Activated gamma-delta T cell treated with Interleukin-2 at 50 U/mL for 16 hours (primary cell): ENCODE data around the gene GALNT7.
A peak's percentile ranks its signal among the peaks of the same experiment; 100 is the strongest.
"Not testable (repeated sequence)": the region's sequence is repeated elsewhere in the genome, so short reads cannot be mapped to it uniquely, and the experiment has no call there.

ENCODE experiments used
- DNase-seq: peaks from one replicate; pipeline ENCODE4 v3.0.0-alpha.2; 2020

Gene GALNT7, protein sequence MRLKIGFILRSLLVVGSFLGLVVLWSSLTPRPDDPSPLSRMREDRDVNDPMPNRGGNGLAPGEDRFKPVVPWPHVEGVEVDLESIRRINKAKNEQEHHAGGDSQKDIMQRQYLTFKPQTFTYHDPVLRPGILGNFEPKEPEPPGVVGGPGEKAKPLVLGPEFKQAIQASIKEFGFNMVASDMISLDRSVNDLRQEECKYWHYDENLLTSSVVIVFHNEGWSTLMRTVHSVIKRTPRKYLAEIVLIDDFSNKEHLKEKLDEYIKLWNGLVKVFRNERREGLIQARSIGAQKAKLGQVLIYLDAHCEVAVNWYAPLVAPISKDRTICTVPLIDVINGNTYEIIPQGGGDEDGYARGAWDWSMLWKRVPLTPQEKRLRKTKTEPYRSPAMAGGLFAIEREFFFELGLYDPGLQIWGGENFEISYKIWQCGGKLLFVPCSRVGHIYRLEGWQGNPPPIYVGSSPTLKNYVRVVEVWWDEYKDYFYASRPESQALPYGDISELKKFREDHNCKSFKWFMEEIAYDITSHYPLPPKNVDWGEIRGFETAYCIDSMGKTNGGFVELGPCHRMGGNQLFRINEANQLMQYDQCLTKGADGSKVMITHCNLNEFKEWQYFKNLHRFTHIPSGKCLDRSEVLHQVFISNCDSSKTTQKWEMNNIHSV

DNA sequence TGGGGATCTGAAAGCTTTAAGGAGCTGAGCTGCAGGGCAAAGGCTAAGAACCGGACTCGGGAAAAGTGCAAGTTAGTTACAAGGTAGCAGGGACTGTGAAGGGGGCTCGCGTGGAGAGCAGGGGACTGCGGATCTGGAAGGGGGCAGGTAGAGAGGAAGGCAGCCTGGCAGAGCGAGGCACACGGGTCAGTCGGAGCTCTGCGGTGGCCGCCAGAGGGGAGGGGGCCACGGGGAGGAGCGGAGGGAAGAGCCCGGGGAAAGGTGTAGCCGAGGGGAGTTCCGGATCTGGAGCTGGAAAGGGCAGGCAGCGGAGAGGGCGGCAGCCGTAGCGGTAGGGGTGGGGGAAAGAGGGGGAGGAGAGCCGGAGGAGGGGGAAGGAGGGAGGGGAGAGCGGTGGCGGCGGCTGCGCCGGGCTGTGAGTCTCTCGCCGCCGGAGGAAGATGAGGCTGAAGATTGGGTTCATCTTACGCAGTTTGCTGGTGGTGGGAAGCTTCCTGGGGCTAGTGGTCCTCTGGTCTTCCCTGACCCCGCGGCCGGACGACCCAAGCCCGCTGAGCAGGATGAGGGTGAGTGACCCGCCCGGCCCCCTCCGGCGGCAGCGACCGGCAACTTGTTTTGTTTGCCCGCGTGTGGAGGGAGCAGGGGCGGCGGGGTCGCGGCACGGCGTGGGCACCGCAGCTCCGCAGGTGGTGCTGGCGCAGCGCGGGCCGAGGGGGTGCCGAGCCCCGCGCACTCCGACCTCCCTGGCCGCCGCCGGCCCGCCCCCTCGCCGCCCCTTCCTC, at the start of gene GALNT7:
Gene GALNT7 (plus strand): TSS at position 416 of the 782 bp plus-strand sequence. CDS start 25 bp downstream, at position 441.
- DNase-seq, result peak; percentile 57

GRCh38 chr4:173118819-173119218, 49.8 kb upstream of the GALNT7 start:
- not testable (repeated sequence) for DNase-seq

DNA sequence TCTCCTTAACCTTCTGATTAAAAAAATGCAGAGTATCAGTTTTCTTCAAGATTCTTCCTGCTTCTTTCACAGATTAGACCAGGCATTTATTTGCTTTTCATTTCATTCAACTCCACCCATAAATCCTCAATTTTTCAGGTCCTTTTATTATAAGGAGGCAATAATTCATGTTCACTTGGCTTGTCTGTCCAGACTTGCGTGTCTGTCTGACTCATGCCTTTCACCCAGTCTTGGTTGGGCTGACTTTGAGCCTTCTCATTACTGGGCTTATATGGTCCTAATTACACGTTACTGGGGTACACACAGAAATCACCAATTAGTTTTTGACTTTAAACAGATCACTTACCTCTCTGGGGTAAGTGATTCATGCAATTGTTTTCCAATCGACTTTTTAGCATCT, 48.8 kb upstream of the GALNT7 start:
- DNase-seq, result no peak

DNA sequence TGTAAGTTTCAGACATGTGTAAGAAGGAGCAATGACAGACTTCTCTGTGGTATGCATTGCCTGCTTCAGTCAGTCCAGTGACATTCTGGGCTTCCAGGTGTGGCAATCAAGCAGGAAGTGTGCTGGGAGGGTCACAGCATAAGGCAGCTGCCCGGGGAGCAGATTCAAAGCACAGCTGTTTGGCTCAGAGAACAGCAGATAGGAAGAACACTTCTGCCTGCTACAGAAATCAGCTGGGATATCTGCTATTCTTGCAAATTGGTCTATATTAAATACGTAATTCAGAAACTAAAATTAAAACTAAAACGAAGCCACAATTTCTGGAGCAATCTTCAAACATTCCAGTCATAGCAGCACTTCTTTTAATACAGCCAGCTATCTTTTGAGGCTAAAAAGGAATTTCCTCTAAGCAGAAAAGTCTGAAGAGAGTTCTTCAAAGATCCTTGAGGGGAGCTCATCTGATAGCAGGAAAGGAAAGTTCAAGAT, 47.5 kb upstream of the GALNT7 start:
- DNase-seq, result no peak

DNA sequence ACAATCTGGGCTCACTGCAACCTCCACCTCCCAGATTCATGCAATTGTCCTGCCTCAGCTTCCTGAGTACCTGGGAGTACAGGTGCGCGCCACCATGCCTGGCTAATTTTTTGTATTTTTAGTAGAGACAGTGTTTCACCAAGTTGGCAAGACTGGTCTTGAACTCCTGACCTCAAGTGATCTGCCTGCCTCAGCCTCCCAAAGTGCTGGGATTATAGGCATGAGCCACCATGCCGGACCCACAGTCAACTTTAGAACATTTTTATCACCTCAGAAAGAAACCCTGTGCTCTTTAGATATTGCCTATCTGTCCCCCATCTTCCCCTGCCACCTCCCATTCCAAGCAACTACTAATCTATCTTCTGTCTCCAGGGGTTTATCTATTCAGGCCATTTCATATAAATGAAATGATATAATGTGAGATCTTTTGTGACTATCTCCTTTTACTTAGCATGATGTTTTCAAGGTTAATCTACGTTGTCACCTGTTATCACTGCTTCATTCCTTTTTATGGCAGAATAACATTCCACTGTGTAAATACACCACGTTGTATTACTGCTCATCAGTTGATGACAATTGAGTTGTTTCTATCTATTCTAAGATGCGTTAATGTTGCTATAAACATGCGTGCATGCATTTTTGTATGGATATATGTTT, 44.3 kb upstream of the GALNT7 start:
- DNase-seq, result no peak

DNA sequence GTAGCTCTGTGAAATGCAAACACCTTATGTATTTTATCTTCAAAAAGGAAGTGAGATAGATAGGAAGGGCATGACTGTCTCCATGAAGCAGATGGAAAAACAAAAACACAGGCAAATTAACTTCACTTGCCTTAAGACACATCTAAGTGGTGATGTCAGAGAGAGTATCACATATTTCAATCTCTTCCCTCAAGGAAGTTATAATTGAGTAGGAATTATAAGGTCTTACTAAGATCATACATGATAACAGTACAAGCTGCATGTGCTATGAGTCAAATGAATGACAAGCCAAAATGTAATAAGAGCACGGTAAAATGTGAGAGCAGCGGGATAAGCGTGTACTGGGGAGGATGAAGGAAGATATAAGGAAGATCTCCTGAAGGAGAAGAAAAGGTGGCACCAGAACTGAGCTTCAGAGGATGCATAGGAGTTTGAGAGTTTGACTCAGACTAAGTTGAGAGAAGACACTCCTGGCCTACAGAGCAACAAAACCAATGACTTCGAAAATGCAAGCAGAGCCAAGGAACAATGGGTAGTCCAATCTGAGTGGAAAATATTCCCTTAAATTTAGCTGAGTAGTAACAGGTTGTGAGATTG, 43.3 kb upstream of the GALNT7 start:
- no peak for DNase-seq

GRCh38 chr4:173128199-173128890, 40.3 kb upstream of the GALNT7 start:
- DNase-seq, result no peak

DNA sequence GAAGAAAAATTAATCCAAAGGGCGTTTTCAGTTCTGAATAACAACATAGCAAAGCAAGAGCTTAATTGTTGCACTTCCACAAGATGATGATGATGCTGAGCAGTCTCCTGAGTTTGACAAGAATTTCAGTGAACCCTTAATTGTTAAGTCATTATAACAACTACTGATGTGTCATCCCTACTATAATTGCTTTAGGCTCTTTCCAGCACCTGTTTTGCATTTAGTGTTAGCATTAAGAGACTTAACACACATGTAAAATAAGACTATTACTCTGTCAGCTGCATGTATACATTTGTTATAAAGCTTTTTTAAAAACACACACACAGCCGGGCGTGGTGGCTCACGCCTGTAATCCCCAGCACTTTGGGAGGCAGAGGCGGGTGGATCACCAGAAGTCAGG, 37.9 kb upstream of the GALNT7 start:
- no peak for DNase-seq

DNA sequence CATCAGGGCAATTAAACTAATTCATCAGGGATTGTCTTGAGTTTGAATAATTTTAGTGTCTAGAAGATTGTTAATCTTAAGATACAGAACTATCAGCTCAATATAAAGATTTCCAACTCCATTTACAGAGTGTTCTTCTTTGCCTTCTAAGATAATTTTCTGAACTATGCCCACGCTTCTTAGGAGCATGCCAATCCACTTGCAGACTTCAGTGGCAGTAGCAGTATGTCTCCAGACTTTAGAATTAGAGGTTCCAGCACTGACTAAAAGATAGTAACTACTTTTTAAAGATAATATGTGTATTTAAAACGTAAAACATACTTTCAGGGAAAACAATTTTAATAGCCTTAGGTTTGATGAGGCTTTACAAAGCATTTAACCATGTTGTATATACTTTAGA, 34.2 kb upstream of the GALNT7 start:
- no peak for DNase-seq

- DNase-seq, result no peak
Observed at GRCh38 chr4:173135241-173135847, 33.3 kb upstream of the GALNT7 start.

- no peak for DNase-seq
Observed at GRCh38 chr4:173138624-173139023, 30.0 kb upstream of the GALNT7 start.

DNA sequence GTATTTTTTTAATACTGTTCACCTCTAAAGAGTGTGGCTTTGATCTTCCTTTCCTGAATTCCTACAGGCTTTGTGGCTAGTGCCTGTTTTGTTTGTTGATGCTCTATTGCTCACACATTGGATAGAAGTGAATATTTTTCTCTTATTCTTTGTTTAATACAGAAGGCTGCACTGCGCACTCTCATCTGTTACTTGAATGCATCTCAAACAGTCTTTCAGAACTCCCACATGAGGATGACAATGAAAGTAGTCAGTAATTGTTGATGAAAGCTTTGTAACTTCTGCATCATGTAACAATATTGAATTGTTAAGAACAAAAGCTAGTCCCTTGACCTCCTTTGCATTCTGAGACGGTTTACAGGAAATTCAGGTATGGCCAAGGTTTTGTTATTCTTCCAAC, 29.1 kb upstream of the GALNT7 start:
- no peak for DNase-seq

DNA sequence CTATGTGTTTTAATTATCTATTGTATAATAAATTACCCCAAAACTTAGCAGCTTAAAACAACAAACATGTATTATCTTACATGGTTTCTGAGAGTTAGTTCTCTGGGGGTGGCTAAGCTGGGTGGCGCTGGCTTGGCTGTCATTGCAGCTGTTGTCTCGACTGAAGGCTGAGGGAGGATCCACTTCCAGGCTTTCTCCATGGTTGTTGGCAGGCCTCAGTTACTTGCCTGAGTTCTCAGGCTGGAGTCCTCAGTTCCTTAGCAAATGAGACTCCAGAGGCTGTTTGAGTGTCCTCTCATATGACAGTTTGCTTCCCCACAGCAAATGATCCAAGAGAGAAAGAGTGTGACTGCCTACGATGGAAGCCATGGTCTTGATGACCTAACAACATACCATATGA, 23.5 kb upstream of the GALNT7 start:
- DNase-seq, result no peak

DNA sequence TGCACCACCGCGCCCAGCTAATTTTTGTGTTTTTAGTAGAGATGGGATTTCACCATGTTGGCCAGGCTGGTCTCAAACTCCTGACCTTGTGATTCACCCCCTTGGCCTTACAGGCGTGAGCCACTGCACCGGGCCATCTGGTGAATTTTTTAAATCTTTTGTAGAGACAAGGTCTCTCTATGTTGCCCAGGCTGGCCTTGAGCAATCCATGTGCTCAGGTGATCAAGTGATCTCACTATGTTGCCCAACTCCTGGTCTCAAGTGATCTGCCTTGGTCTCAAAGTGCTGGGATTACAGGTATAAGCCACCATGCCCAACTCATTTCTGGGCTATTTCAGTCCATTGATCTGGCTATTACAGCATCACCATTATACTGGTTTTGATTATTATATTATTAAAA, 22.2 kb upstream of the GALNT7 start:
- no peak for DNase-seq

- no peak for DNase-seq
Observed at GRCh38 chr4:173151496-173151895, 17.1 kb upstream of the GALNT7 start.

DNA sequence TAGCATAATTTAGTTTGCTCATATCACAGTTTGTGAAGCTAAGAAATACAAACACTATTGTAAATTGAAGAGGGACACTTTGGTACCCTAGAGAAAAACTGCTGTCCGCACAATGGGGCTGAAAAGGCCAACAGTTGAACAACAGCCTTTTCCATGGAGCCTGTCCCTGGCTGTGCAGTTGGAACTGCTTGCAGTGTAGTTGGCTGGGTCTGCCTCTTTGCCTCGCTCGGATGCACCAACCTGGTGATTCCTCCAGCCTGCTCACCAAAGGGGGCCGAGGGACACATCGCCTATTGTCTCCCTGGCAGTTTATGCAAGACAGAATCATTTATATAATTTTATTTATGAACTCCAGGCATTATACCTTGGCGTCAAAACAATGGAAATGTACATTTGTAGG, 16.5 kb upstream of the GALNT7 start:
- DNase-seq, result no peak

DNA sequence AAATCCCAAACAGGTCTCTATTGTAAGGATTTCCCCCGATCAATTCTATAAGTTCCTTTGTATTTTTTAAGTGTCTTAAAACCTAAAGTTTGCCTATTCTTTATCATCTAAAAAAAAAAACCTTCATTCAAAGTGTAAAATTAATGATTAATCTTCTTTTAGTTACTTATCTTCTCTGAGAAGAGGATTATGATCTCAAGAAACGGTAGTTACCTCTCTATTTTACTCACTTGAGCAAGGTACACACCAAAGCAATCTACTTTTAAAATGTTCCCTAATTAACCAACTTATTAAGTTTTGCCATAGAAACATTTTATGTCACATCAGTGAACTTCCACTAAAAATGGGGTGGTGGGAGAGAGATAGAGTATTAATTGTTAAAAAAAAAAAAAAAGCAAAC, 15.2 kb upstream of the GALNT7 start:
- no peak for DNase-seq

- DNase-seq, result no peak
Observed at GRCh38 chr4:173159791-173160190, 8.8 kb upstream of the GALNT7 start.

DNA sequence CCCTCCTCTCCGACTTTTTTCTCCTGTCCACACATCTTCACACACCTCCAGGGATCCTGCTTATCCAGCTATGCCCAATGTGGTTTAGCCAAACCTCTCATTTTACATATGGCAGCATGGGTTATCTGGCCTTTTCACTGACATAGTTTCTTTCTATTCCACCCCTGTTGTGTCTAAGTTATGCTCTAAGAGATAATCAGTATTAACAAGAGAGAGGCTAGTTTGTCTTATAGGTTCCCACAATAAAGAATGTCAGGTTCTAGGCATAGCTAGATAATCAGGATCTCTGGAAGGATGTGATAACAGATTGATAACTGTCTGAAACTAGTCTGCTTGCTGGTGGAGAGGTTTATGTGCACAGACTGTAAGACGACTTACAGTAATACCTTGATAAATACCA, 7.7 kb upstream of the GALNT7 start:
- no peak for DNase-seq

GRCh38 chr4:173161311-173161710, 7.3 kb upstream of the GALNT7 start:
- no peak for DNase-seq

DNA sequence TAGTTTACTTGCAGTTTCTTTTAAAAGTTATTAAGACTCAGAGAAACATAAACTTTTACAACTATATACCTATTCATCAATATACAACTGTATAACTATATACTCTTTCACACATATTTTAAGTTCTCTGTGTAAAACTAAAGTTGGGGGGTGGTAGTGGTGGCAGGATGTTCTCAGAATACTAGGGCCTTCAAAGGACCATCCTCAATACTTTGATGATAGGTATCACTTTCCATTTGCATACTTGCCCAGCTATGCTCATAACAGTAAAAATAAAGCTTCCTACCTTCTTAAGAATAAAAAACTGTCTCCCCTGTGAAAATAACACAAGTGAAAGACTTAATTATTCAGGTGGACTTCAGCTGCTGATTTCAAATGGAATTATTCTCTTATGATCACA, 2.9 kb upstream of the GALNT7 start:
- no peak for DNase-seq

GRCh38 chr4:173166491-173166890, 2.1 kb upstream of the GALNT7 start:
- no peak for DNase-seq
